Stimulated activated memory B cell treated with anti-CD40 and anti-IgM and Interleukin-4, amounts not matched to agents 10 μg/mL and 1 μg/mL and 100 μg/mL, for 72 hours (primary cell): ENCODE data around the gene SMOC2.
A peak's percentile ranks its signal among the peaks of the same experiment; 100 is the strongest.

ENCODE experiments used
- ATAC-seq: fragments of 150-1000 bp; cut with Tn5 transposase; 2 replicates; pipeline ENCODE4 v1.10.0; 2021
- H3K27ac Mint-ChIP-seq: one replicate; pipeline ENCODE4 v1.8.0; 2022; ENCODE audit warnings: mild to moderate bottlenecking, mixed read lengths
- H3K27me3 Mint-ChIP-seq: one replicate; pipeline ENCODE4 v1.8.0; 2022; ENCODE audit warnings: mixed read lengths
- H3K36me3 Mint-ChIP-seq: one replicate; pipeline ENCODE4 v1.8.0; 2022; ENCODE audit warnings: mixed read lengths
- H3K4me1 Mint-ChIP-seq: one replicate; pipeline ENCODE4 v1.8.0; 2022; ENCODE audit warnings: mixed read lengths
- H3K4me3 Mint-ChIP-seq: one replicate; pipeline ENCODE4 v1.8.0; 2022; ENCODE audit warnings: mild to moderate bottlenecking, moderate library complexity, mixed read lengths
- H3K9me3 Mint-ChIP-seq: one replicate; pipeline ENCODE4 v1.8.0; 2022; ENCODE audit warnings: mixed read lengths

Gene SMOC2

DNA sequence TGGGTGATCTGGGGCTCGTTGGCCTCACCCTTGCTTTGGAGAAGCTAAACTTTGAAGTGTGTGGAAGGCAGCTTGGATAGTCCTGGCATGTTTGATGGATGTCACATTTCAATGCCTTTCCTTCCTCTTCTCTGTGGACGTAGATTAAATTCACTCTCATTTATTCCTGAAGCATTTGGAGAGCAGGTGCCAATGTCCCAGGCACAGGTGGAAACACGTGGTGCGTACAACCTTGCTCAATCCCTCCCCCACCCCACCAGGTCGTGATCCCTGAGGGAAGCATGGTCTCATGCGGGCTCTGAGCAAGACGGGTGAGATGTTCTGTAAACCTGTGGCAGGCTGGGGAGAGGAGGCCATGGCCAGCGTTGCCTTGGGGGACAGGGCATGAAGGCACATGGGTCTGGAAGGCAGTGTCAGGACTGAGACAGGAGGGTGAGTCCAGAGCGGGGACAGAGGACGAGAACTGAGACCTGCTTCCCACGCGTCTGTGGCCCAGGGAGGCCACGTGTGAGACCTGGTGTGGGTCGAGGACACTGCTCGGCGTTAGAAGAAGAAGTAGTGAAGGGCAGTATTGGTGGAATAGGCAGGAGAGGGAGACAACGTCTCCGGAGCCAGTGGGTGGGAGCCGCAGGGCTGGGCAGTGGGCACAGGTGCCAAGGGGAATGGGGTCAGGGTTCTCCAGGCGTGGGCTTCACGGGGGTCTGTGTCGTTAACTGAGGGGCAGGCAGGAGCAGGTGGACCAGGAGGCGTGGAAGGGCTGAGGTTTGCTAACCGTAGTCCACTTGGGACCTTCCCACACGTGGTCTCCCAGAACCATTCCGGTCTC is 34.4 kb downstream of the SMOC2 start:
- Mint-ChIP-seq H3K4me1 (no peaks in the 10 kb centered on the region), H3K4me3 (no peak overlapping the region), H3K27ac (no peak overlapping the region), H3K9me3 (peaks cover 16% of the 10 kb centered on the region), H3K36me3 (no peaks in the 10 kb centered on the region), H3K27me3 (peaks cover 17% of the 10 kb centered on the region)
- ATAC-seq = no peak

DNA sequence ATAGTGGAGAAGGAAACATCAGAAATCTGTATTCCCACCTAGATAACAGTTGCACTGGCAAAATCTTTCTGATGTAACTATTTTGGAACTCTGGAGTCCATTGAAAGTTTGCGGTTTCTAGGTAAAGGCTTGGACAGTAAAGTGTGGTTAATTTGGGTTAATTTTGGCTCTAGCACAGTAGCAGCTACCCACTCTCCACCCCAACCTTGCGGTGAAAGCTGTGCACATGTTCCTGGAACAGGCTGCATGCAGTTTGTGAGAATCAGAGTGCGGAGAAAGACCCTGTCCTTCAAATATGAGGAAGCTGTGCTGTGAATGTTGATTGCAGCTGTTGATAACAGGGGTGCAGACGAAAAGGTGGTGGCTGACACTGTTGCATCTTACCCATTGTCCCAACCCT is 38.4 kb downstream of the SMOC2 start:
- Mint-ChIP-seq H3K27ac (no peak overlapping the region), H3K4me1 (no peaks in the 10 kb centered on the region), H3K4me3 (no peak overlapping the region), H3K27me3 (peaks cover 16% of the 10 kb centered on the region), H3K9me3 (peaks cover 13% of the 10 kb centered on the region), H3K36me3 (no peaks in the 10 kb centered on the region)
- no peak for ATAC-seq

DNA sequence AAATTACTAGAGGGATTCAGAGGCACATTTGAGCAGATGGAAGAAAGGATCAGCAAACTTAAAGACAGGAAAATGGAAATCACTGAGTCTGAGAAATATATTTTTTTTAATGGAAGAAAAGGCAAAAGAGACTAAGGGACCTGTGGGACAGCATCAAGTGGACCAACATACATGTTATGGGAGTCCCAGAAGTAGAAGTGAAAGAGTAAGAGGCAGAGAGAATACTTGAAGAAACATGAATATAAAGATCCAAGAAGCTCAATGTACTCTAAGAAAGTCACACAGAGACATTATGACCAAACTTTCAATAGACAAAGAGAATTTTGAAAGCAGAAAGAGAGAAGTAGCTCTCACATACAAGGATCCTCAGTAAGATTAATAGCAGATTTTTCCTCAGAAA is 39.5 kb downstream of the SMOC2 start:
- no peak overlapping the region for H3K27ac Mint-ChIP-seq
- no peaks in the 10 kb centered on the region for H3K36me3 Mint-ChIP-seq
- no peak overlapping the region for H3K4me3 Mint-ChIP-seq
- no peaks in the 10 kb centered on the region for H3K4me1 Mint-ChIP-seq
- ATAC-seq = no peak
- H3K9me3 Mint-ChIP-seq = peaks cover 13% of the 10 kb centered on the region
- peaks cover 6% of the 10 kb centered on the region for H3K27me3 Mint-ChIP-seq

GRCh38 chr6:168485818-168486217 is 44.8 kb downstream of the SMOC2 start:
- Mint-ChIP-seq H3K4me1 (no peaks in the 10 kb centered on the region), H3K36me3 (no peaks in the 10 kb centered on the region), H3K27ac (no peak overlapping the region), H3K4me3 (no peak overlapping the region), H3K9me3 (no peaks in the 10 kb centered on the region), H3K27me3 (no peaks in the 10 kb centered on the region)
- ATAC-seq = no peak

GRCh38 chr6:168490757-168491156 is 49.8 kb downstream of the SMOC2 start:
- no peak overlapping the region for H3K27ac Mint-ChIP-seq
- H3K4me3 Mint-ChIP-seq = no peak overlapping the region
- no peaks in the 10 kb centered on the region for H3K4me1 Mint-ChIP-seq
- H3K9me3 Mint-ChIP-seq = no peaks in the 10 kb centered on the region
- H3K36me3 Mint-ChIP-seq = no peaks in the 10 kb centered on the region
- ATAC-seq = no peak
- no peaks in the 10 kb centered on the region for H3K27me3 Mint-ChIP-seq

- Mint-ChIP-seq H3K27ac (no peak overlapping the region), H3K9me3 (no peaks in the 10 kb centered on the region), H3K4me3 (no peak overlapping the region), H3K4me1 (no peaks in the 10 kb centered on the region), H3K27me3 (no peaks in the 10 kb centered on the region), H3K36me3 (no peaks in the 10 kb centered on the region)
- no peak for ATAC-seq
These were observed 53.0 kb downstream of the SMOC2 start for GRCh38 chr6:168493976-168494375.

DNA sequence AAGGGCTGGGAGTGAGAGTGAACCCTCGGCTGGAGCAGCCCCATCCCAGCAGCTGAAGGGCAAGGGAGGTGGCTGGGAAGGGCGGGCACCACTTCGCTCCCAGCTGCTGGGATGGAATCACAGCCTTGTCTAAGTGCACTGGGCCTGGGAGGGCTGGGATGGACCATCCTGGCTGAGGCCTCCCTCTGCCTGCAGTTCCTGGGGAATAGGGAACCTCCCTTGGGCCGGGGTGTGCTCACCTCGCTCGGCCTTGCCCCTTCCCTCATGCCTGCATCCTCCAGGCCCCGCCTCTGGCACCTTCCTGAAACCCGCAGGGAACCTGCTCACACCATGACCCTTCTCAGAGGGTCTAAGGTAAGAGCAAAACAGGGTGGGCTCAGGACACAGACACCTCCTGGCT is 53.7 kb downstream of the SMOC2 start:
- peak; percentile 34 for ATAC-seq
- H3K9me3 Mint-ChIP-seq = no peaks in the 10 kb centered on the region
- H3K27me3 Mint-ChIP-seq = no peaks in the 10 kb centered on the region
- no peaks in the 10 kb centered on the region for H3K36me3 Mint-ChIP-seq
- no peak overlapping the region for H3K27ac Mint-ChIP-seq
- no peaks in the 10 kb centered on the region for H3K4me1 Mint-ChIP-seq
- no peak overlapping the region for H3K4me3 Mint-ChIP-seq

DNA sequence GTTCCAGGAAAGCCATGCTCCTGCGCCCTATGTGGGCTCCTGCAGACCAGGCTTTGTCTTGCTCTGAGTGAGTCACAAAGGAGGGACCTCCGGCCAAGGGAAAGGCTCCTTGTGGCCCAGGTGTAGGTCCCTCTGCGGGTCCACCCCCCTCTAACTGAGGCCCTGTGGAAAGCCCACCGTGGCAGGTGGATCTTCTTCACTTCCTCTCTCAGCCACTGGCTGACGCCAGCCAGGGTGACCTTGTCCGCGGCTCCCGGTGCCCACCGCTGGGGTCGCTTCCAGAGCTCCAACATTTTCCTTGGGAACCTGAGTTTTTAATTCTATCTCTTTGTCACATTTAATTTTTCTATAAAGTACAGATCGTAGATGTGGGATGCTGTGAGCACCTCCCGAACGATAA is 54.1 kb downstream of the SMOC2 start:
- H3K4me1 Mint-ChIP-seq = no peaks in the 10 kb centered on the region
- no peaks in the 10 kb centered on the region for H3K27me3 Mint-ChIP-seq
- ATAC-seq = peak; percentile 29
- no peaks in the 10 kb centered on the region for H3K36me3 Mint-ChIP-seq
- H3K27ac Mint-ChIP-seq = no peak overlapping the region
- H3K9me3 Mint-ChIP-seq = no peaks in the 10 kb centered on the region
- H3K4me3 Mint-ChIP-seq = no peak overlapping the region

GRCh38 chr6:168495636-168496035 is 54.7 kb downstream of the SMOC2 start:
- Mint-ChIP-seq H3K4me3 (no peak overlapping the region), H3K4me1 (no peaks in the 10 kb centered on the region), H3K27ac (no peak overlapping the region), H3K27me3 (no peaks in the 10 kb centered on the region), H3K9me3 (no peaks in the 10 kb centered on the region), H3K36me3 (no peaks in the 10 kb centered on the region)
- ATAC-seq = no peak

DNA sequence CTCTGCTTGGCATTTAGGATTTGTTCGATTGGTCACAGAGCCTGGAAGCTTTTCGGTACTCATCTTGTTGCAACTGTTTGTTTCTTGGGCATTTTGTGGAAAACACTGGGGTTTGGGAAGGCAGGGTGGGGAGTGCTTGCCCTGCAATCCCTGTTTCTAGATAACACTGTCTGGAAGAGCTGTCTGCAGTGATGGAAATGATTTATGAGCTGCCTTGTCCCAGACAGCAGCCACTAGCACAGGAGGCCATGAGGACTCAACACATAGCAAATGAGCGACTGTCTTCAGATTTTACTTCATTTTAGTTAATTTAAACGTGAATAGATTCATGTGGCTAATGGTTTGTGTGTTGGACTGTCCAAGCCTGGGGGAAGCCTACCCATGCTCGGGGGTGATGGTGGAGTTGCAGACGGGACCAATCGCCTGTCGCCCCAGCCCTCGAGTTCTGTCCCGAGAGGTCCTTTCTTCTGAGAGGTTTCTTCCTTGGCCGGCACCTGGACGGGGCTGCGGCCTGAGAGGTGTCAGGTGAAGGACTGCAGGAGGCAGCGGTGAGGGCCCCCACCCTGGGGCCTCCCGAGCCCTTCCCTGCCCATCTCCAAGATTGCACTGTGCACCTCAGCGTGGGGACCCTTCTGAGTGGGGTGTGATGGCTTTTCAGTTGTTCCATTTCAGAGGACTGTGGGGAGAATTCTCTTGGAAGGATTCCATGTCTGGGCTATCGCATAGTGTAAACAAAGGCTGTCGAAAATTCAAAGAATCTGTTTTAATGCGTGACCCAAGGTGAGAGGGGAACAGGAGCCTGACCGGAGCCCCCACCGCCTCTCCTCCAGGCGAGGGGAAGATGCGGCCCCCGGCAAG is 55.4 kb downstream of the SMOC2 start:
- Mint-ChIP-seq H3K4me1 (no peaks in the 10 kb centered on the region), H3K27me3 (no peaks in the 10 kb centered on the region), H3K27ac (no peak overlapping the region), H3K9me3 (no peaks in the 10 kb centered on the region), H3K36me3 (no peaks in the 10 kb centered on the region), H3K4me3 (no peak overlapping the region)
- ATAC-seq = no peak

DNA sequence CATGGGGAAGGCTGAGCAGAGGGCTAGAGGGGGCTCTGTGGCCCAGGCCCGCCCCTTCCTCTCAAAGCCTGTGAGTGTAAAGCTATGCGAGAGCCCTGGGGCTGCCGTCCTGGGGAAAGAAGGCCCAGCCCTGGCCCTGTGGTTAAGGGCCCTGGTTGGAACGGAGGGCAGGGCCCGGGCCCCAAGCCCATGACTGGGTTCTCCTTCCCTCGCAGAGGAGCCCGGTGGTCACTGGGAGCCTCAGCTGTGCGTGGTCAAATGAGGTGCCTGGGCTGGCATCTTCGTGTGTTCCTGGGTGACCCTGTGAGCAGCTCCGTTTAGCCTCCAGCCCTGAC is 56.0 kb downstream of the SMOC2 start:
- H3K27me3 Mint-ChIP-seq = no peaks in the 10 kb centered on the region
- no peak overlapping the region for H3K4me3 Mint-ChIP-seq
- no peak for ATAC-seq
- no peaks in the 10 kb centered on the region for H3K36me3 Mint-ChIP-seq
- no peak overlapping the region for H3K27ac Mint-ChIP-seq
- H3K9me3 Mint-ChIP-seq = no peaks in the 10 kb centered on the region
- H3K4me1 Mint-ChIP-seq = no peaks in the 10 kb centered on the region

DNA sequence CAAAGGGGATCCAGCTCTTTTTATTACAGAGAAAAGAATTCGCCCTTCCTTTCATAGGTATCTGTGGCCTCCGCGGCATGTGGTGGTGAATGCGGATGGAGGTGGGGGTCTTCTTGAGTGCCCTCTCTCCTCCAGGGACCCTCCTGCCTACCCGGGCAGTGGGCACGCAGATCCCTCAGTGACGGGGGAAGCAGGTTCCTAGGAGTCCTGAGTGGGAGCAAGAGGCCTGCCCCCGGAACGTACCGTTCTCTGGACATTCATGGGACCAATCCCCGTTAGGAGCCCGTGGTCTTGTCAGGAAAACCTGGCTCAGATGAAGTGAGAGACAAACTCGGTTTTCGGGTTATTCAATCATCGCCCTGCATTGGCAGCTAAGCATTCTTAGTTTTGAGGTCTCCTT is 56.4 kb downstream of the SMOC2 start:
- no peak for ATAC-seq
- Mint-ChIP-seq H3K9me3 (no peaks in the 10 kb centered on the region), H3K36me3 (no peaks in the 10 kb centered on the region), H3K27me3 (no peaks in the 10 kb centered on the region), H3K4me3 (no peak overlapping the region), H3K4me1 (no peaks in the 10 kb centered on the region), H3K27ac (no peak overlapping the region)

- no peak overlapping the region for H3K27ac Mint-ChIP-seq
- no peaks in the 10 kb centered on the region for H3K9me3 Mint-ChIP-seq
- no peaks in the 10 kb centered on the region for H3K27me3 Mint-ChIP-seq
- H3K4me3 Mint-ChIP-seq = no peak overlapping the region
- H3K36me3 Mint-ChIP-seq = no peaks in the 10 kb centered on the region
- no peak for ATAC-seq
- H3K4me1 Mint-ChIP-seq = no peaks in the 10 kb centered on the region
These were observed 57.3 kb downstream of the SMOC2 start for GRCh38 chr6:168498161-168498843.

DNA sequence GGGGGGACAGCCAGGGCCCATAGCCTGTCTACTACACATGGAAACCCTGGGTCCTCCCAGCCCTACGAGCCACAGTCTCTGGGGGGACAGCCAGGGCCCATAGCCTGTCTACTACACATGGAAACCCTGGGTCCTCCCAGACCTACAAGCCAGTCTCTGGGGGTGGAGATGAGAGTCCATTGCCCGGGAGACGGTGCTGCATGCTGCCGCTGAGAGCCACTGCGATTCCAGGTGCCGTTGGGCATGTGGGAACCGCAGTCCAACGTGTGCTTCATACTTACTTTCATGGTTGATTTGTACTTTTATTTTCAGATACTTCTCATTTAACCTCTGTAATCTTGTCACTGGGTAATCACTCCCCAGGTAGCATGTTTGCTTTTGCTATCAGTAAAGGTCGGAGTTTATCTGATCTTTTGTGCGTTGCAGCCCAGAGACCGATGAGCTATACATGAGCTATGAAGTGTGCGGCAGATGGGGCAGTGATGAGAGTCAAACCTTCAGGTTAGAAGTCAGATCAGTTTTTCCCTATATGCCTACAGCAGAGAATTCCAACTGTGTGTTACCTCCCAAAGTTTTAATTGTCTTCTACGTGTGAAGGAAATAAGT is 58.2 kb downstream of the SMOC2 start:
- no peak overlapping the region for H3K4me3 Mint-ChIP-seq

DNA sequence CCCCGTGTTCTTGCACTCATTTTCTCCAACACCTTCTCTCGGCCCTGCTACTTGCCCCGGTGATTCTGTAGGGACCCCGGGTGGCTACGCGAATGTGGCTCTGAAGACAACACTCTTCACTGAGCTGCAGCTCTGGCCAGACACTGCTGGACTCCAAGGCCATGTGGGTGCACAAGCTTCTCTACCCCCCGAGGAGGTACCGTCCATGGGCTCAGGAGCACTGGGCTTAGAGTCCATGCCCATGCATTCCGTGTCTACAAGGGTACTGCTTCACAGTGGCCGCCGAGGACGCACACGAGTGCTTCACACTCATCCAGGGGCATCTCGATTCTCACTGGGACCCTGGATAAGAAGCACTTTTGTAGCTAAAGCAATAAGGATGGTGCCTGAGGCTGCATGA is 59.5 kb downstream of the SMOC2 start:
- ATAC-seq = no peak
- H3K27ac Mint-ChIP-seq = no peak overlapping the region
- no peaks in the 10 kb centered on the region for H3K4me1 Mint-ChIP-seq
- H3K9me3 Mint-ChIP-seq = no peaks in the 10 kb centered on the region
- H3K27me3 Mint-ChIP-seq = no peaks in the 10 kb centered on the region
- H3K36me3 Mint-ChIP-seq = no peaks in the 10 kb centered on the region
- no peak overlapping the region for H3K4me3 Mint-ChIP-seq

More for the DNA sequence above, 58.2 kb downstream of the SMOC2 start:
- H3K9me3 Mint-ChIP-seq = no peaks in the 10 kb centered on the region
- no peaks in the 10 kb centered on the region for H3K4me1 Mint-ChIP-seq
- H3K27ac Mint-ChIP-seq = no peak overlapping the region
- H3K36me3 Mint-ChIP-seq = no peaks in the 10 kb centered on the region
- no peak for ATAC-seq
- H3K27me3 Mint-ChIP-seq = no peaks in the 10 kb centered on the region
